ENCODE results near the gene GPR132.
"Not testable (repeated sequence)": the region's sequence is repeated elsewhere in the genome, so short reads cannot be mapped to it uniquely, and the experiment has no call there.

The GPR132 gene

DNA sequence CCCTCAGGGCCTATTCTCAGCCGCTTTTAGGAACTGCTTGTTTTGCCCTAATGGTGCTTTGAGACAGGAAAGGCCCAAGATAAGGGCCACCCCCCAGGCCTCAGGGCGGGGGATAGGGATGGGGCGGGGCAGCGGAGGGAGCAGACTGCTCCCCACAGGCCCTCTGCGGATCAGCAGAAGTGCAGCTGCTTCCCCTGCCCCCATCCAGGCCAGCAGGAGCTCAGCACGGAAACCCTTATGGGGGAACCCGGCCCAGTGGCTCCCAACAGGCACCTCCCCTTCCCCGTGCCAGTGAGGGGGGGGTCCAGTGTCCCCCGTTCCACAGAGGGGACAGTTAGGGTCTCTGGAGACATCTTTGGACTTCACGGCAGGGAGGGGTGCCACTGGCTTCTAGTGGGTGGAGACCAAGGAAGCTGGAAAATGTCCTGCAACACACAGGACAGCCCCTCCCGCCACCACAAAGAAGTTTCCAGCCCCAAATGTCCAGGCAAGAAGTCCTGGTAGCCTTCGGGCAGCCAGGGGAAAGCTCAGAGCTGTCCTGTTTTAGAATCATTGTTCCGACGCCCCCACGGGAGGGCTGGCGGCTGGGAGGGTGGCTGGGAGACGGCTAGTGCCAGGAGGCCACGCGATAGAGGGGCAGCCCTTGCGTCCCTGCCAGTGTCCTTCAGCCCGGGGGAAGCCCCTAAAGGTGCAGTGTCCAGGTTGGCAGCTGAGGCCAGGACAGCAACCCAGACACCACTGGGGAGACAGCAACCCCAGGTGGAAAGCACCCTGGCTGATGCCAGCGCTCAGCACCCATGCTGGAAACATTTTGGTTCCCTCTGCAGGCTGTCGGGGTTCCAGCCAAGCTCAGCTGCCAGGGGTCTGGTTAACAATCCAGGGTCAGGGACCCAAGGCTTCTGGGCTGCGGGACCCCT, 10.4 kb upstream of the GPR132 start:
- no peak for DNase-seq (ENCODE audit: low spot score)

DNA sequence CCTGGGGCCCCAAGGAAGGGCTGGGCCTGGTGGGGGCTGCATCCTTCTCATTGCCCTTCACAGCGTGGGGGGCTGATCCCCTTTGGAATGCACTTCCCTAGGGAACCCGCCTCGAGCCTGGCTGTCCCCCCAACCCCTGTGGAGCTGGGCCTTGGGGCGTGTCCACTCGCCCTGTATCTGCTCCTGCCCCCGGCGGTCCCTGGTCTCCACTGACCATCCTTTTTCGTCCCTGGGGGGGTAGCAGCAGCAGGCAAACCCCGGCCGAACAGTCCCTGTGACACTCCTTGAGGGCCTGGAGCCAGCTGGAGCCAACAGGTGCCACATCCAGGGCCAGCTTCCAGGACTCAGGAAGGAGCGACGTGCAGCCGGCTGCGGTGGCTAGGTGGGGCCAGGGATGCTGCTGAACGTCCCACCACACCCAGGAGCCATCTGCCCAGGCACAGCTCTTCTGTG, 9.4 kb upstream of the GPR132 start:
- no peak for DNase-seq (ENCODE audit: low spot score)

DNA sequence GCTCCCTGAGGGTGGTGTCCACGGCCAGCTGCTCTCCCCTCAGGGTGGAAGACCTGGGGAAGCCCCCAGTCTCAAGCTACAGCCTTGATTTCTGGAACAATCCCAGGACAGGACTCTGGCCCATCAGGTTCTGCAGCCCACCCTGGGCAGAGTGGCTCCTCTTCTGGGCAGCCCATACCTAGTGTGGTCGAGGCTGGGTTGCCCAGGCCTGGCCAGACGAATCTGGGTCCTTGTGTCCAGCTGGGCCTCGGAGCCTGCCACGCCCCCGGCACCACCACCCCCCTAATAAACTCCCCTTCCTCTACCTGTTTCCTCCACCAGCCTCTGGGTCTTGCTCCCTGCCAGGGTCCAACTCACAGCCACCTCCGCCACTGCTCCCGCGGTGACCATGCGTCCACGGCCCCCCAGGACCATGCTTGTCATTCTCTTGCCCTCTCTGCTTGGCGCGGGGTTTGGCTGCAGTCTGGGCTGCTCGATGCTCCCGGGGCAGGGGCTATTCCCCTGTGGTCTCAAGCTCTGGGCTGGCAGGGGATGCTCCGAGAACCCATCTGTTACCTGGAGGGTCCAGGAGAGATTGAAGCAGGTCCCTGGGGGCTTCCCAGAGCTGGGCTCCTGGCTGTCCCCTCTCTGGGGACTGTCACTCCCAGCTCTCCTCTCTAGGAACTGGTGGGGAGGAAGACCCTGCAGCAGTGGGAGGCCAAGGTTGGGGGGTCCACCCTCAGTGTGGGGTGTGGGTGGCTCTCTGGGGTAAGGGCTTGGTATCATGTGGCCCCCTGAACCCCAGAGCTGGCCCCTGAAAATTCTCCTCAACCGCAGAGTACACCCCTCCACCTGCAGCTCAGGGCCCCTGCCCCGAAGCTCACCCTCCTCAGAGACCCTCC, 8.7 kb upstream of the GPR132 start:
- no peak for DNase-seq (ENCODE audit: low spot score)

DNA sequence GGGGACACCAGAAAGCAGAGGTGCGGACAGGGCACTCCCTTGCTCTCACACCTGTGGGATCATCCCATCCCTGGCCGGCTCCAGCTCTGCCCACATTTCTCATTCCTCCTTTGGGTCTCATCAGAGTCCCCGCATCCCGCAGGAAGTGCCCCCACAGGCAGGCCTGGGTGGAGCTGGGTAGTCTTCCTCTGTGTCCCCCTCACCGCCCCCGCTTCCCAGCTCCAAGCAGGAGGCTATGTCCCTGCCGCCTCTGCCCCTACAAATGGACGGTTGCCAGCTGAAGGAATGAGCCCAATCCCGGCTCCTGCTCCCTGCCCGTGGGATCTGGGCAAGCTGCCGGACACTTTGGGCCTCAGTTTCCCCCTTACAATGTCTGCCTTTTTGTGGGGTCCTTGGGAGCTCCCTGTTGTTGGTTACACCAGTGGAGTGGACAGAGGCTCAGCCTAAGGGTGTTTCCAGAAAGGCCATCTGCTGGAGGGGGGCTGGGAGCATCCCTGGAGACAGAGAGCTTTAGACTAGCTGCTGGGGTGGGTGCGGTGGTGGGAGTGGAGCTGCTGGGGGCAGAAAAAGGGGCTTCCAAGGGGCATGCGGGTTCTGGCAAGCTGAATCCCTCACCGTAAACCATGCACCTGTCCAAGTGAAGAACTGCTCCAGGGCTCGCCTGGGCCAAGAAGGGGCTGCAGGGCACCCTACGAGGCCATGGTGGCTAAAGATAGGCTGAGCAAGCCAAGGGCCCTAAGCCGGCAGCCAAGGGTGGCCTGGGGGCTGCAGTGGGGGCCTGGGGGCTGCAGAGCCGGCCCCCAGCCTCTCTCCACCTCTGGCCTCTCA, 7.9 kb upstream of the GPR132 start:
- no peak for DNase-seq (ENCODE audit: low spot score)

DNA sequence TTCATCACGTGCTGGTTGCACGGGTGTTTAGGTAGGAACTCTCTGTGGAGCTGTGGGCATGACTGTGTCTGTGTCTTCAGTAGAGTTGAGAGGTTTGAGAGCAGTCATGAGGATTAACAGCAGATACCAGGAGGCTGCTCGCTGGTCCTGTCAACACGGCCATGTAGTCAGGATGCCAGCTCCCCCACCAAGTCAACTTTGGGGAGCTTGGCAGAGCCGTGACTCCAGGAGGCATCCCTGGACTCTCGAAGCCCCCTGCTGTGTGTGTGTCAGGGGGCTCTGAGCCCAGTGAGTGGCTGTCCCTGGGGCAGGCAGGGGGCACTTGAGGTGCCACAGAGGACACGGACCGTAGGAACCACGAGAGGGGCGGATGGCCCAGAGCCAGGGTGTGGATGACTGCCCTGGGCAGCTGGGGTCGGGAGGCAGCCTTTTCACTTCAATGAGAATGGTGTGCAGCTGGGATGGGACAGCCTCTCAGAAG, 7.2 kb upstream of the GPR132 start:
- no peak for DNase-seq (ENCODE audit: low spot score)

DNA sequence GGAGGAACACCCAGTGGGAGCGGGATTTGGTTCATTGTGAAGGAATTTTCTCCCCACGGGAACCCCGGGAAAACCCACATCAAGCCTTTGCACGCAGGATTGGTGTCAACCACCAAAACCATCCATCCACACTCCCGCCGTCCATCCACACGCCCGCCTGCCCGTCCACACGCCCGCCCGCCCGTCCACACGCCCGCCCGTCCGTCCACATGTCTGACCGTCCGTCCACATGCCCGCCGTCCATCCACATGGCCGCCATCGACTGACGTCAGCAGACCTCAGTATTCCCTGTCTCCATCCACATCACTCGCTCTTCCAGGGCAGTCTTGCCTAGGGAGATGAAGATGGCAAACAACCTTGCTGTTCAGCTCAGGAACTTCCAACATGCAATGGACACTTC, 6.7 kb upstream of the GPR132 start:
- DNase-seq (ENCODE audit: low spot score), result no peak

DNA sequence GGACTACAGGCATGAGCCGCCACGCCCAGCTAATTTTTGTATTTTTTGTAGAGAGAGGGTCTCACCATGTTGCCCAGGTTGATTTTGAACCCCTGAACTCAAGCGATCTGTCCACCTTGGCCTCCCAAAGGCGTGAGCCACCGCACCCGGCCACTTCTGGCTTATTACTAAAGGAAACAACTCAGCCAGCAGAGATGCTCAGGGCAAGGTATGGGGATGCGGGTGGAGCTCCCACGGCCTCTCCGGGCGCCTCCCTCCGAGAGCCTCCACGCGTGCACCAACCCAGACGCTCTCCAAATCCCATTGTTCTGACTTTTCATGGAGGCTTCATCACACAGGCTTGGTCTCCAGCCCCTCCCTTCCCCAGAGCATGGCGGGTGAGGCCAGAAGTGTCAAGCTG, 6.1 kb upstream of the GPR132 start:
- no peak for DNase-seq (ENCODE audit: low spot score)

DNA sequence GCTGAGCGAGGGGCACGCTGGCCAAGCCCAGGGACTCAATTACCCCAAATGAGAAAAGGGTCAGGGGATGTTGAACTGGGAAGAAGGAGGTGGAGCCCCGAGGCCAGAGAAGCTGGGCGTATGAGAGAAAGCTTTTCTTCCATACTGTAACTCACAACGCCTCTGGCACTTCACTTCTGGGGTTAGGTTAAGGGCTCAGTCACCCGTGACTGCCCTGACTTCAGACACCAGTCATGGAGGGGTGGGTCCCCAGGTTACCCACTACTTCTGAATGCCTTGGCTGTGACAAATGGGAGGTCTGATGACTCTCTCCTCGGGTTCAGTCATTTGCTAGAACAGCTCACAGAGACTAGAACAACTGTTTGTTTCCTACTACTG, 5.5 kb upstream of the GPR132 start:
- DNase-seq (ENCODE audit: low spot score), result peak; percentile 40

DNA sequence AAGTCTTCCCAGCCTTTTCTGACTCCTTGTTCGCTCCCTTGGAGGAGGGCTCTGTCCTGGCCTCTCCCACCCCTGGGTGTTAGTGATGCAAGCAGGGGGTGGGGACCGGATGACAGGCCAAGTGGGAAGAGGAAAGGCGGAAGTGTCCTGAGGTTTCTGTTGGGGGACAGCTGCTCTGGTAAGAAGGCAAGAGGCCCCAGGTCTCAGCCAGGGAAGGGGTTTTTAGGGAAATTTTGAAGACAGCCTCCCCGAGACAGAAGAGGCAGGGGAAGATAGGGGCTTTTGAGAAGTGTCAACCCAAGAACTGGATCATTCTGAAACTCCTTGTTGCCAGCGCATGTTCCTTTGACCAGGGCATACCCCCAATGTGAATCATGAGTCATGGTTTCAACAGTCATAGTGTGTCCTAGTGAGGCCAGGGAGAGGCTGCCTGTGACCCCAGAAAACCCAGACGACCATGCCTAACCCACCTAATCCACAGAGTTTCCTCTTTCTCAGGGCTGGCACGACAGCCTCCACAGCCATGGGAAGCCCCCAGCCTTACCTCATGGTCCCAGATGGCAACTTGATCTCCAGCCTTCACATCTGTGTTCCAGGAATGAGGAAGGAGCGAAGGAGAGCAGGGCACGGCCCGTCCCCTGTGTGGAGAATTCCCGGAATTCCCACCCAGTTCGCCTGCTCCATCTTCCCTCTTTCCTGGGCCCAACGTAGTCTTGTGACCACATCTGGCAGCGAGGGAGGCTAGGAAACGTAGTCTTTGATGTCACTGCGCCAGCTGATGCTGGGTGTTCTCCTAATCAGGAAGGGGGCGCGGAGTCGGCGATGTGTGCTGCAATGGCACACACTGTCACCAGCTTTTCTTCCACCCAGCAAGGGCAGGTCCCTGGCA, 4.9 kb upstream of the GPR132 start:
- peak; percentile 53 for DNase-seq (ENCODE audit: low spot score)

DNA sequence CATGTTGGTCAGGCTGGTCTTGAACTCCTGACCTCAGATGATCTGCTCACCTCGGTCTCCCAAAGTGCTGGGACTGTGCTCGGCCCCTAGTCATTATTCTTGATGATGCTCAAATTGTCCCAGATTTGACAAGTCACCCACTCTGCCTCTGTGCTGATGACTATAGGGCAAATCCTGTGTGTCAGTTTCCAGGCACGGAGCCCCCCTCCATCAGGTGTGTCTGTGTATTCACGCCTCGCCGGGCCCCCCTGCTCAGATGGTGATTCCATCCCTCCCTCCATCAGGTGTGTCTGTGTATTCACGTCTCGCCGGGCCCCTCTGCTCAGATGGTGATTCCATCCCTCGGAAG, 4.3 kb upstream of the GPR132 start:
- DNase-seq (ENCODE audit: low spot score), result no peak

DNA sequence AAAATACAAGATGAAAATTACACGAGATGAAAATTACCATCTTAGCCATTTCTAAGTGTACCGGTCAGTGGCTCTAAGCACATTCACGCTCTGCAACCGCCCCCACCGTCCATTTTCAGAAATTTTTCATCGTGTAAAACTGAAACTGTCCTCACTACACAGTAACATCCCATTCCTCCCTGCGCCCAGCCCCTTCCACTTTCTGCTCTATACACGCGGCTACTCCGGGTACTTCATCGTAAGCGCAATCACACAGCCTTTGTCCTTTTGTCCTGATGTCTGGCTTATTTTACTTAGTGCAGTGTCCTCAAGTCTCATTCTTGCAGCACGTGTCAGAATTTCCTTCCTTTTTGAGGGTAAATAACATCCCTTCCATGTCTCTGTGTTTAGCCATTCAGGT, 3.6 kb upstream of the GPR132 start:
- no peak for DNase-seq (ENCODE audit: low spot score)

DNA sequence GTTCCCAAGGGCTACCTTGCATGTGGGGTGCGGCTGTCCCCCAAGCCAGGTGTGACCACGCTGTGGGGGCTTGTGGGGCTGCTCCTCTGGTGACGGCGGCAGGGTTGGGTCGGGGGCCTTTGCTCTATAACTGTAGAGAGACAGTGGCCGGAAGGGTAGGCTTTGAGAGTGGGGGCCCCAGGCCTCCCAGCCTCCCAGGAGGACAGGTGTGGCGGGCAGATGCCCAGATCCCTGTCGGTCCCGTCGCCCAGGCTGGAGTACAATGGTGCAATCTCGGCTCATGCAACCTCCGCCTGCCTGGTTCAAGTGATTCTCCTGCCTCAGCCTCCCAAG, 2.7 kb upstream of the GPR132 start:
- DNase-seq (ENCODE audit: low spot score), result no peak

DNA sequence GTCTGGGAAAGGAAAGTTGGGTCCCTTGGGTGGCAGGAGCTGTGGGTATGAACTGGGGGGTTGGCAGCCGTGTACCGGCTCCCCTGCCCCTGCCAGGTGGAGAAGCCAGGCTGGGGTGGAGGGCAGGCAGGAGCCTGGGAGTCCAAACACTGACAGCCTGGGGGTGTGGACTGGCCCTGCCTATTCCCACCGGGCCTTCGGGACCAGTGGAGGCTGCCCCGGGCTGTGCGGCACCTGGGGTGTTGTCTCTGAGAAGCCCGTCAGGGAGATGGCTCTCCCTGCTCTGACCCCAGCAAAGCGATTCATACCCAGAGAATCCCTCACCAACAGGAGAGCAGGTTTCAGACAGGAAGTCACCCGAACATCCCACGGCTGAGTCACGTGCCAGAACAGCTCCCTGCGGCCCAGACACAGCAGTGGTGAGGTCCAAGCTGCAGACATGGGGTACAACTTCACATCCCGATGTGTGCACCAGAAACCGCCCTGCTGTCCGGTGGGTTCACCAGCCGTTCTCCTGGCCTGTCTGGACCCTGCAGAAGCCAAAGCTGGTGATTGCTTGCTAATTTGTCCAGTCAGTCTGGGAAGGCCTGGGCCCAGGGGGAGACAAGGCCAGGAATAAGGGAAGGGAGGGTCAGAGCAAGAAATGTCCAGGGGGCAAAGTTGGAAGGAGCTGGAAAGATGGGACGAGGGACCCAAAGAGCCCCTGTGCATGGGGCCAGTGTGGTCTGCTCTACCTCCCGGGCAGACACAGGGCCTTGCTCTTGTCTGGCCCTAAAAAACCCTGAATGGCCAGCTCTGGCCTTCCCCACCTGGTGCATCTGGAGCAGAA, 2.1 kb upstream of the GPR132 start:
- peak; percentile 59 for DNase-seq (ENCODE audit: low spot score)

DNA sequence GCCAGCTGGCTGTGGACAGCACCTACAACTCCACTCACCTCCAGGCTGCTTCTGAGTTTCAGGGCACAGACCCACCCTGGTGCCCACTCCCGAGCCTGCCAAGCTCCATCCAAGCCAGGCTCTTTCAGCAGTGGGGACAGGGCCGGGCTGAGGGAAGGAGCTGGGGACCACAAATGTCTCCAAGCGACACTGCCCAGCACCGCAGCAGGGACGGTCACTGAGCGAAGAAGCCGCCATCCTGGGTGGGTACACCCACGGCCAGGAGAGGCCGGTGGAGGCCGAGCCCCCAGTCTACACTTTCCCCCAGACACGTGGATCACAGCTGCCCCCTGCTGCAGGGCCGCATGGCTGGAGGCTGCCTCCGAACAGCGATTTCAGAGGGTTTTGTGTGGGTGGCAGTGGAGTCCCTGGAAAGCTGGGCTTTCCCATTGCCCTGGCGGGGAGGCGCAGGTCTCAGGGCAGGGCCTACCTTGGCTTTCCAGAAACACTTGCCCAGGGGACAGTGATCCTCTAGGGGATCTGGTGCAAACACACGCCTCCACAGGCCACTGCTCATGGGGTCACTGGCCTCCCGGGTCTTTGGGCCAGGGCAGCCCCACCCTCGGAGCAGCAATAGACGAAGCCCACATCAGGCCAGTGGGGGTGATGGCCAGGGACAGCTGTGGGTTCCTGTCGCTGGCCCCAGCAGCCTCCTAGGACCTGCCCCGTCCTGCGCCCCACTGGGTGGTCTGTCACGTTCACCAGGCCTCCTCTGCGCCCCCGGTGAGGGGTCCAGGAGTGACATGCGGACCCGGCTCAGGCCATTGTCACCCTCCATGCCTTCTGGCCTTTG, 1.2 kb upstream of the GPR132 start:
- no peak for DNase-seq (ENCODE audit: low spot score)

DNA sequence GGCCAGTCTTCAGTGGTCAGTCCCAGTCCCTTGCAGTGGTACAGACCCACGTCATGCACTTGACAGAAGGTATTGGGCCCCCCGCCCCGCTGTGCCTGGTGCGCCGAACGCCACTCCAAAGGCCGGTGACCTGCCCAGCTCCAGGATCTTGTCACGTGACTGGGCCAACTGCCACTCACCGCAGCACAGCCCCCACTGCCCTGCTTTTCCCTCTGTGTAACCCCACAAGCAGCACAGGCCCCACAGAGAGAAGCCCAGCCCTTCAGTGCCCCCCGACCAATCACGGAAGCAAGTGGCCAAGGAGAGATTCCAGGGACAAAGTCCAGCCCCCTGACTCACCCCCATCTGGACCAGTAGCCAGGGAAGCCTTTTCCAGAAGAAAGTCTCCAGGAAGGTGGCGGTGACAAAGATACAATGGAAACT, 498 bp downstream of the GPR132 start:
- DNase-seq (ENCODE audit: low spot score), result peak; percentile 46

DNA sequence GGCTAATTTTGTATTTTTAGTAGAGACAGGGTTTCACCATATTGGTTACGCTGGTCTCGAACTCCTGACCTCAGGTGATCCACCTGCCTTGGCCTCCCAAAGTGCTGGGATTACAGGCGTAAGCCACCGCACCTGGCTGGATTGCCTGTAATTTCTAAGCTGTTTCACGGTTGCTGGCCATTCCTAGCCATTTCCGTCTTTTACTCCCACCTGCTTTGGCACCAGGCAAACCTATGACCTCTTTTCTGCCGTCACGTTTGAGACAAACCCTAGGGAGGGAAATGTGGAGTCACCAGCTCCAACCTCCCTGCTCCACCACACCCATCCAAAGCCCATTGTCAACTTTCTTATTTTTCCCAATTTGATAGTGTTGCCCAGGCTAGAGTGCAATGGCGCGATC, 1.2 kb downstream of the GPR132 start:
- no peak for DNase-seq (ENCODE audit: low spot score)

DNA sequence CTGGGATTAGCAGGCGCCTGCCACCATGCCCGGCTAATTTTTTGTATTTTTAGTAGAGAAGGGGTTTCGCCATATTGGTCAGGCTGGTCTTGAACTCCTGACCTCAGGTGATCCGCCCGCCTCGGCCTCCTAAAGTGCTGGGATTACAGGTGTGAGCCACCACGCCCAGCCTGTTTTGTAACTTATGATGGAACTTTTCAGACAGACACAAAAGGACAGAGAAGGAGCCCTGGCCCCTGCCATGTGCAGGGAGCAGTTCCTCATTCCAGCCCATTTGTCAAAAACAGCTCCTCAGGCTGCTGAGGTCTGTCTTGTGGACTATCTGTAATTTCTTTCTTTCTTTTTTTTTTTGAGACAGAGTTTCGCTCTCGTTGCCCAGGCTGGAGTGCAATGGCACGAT, 1.7 kb downstream of the GPR132 start:
- DNase-seq (ENCODE audit: low spot score), result not testable (repeated sequence)

DNA sequence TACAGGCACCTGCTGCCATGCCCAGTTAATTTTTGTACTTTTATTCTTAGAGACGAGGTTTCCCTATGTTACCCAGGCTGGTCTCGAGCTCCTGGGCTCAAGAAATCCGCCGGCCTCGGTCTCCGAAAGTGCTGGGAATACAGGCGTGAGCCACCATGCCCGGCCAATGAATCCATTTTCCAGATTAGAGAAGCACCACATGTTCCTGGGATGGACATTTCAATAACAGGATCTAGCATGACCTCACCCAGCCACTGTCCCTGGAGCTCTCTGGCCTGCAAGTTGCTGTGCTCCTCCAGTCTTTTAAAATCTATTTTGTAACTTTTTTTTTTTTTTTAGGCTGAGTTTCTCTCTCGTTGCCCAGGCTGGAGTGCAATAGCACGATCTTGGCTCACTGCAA, 2.2 kb downstream of the GPR132 start:
- DNase-seq (ENCODE audit: low spot score), result no peak

DNA sequence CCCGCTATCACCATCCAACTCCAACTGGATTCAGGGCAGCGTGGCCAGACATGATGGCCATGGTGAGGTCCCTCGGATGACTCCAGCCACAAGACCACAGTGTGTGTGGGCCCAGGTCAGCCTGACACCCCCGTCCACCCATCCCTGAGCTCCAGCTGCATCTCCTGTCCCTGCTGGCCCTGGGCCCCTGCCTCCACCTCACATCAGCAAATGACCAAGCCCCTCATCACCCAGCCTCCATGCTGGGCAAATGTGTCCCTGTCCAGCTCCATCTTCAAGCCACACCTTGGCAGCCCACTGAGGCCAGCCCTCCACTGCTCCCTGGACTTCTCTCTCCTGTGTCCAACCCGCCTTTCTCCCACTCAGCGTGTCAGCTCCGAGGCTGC, 3.2 kb downstream of the GPR132 start:
- DNase-seq (ENCODE audit: low spot score), result no peak

All from CD4-positive, alpha-beta T cell treated with Interleukin-2 at 100 ng/mL for 4 hours (primary cell).